ENCODE results near the gene ACTG1. TPM values are rescaled to one million over a fixed set of nuclear protein-coding genes. Genes with fewer than 3 reads are reported as not detected.

The ACTG1 gene
- total RNA-seq, 4 donors from 2014 or later: 1,168 to 4,304 (median 2,945) TPM

GRCh38 chr17:81511804-81512561 is 616 bp downstream of the ACTG1 start:
- no peaks in the 10 kb centered on the region for H3K9me3 ChIP-seq
- TF ChIP-seq POLR2A (IDR thresholded peaks at IDR 0.05) (no peak), CTCF (IDR thresholded peaks at IDR 0.05) (no peak)
- 0 to 1% methylated on average over 16 to 29 of the region's 62 CpGs for WGBS, 2 donors
- intact Hi-C loops (cut with DNase I): loop anchor here (2.0 kb wide), 1 partner anchor 115 kb away; no protein-coding TSS in a partner anchor
- H3K27ac ChIP-seq: peak overlapping the region; percentile 99 to 100 (median 99)
- H3K4me1 ChIP-seq: peaks cover 39 to 42% of the 10 kb centered on the region in 2 donors
- peaks cover 28 to 31% of the 10 kb centered on the region in 2 donors for H3K36me3 ChIP-seq
- no peak for DNase-seq
- H3K27me3 ChIP-seq: no peaks in the 10 kb centered on the region
- H3K4me3 ChIP-seq (replicated peaks in 1 of 3): peak overlapping the region; percentile 92 to 97 (median 96)

DNA sequence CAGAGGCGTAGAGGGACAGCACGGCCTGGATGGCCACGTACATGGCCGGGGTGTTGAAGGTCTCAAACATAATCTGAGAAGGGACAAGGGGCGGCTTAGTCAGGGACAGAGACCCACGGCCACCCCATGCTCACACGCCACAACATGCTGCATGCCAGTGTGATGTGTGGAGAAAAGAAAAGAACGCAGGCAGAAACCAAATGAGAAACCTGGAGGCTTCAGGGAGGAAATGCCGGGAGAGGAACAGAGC is 1.1 kb downstream of the ACTG1 start:
- intact Hi-C loops (cut with DNase I): loop anchor here (2.0 kb wide), 1 partner anchor 115 kb away; no protein-coding TSS in a partner anchor
- H3K27ac ChIP-seq: peak overlapping the region; percentile 99 to 100 (median 99)
- WGBS, 2 donors: 2% methylated on average over 9 of the region's 9 CpGs
- TF ChIP-seq CTCF (IDR thresholded peaks at IDR 0.05): no peak
- TF ChIP-seq POLR2A (IDR thresholded peaks at IDR 0.05): no peak
- H3K9me3 ChIP-seq: no peaks in the 10 kb centered on the region
- peak overlapping the region; percentile 92 to 97 (median 96) for H3K4me3 ChIP-seq (replicated peaks in 1 of 3)
- no peaks in the 10 kb centered on the region for H3K27me3 ChIP-seq
- H3K36me3 ChIP-seq: peaks cover 28 to 31% of the 10 kb centered on the region in 2 donors
- DNase-seq: no peak
- peaks cover 34 to 42% of the 10 kb centered on the region in 2 donors for H3K4me1 ChIP-seq

GRCh38 chr17:81510785-81511553 is 1.6 kb downstream of the ACTG1 start:
- Histone ChIP-seq H3K27me3 (no peaks in the 10 kb centered on the region), H3K4me1 (peaks cover 29 to 41% of the 10 kb centered on the region in 2 donors), H3K36me3 (peaks cover 28 to 31% of the 10 kb centered on the region in 2 donors), H3K4me3 (replicated peaks in 1 of 3) (peak overlapping the region; percentile 92 to 97 (median 96)), H3K9me3 (no peaks in the 10 kb centered on the region), H3K27ac (peak overlapping the region; percentile 99 to 100 (median 99))
- peak in 1 of 2 donors; percentile 26 for DNase-seq
- WGBS, 2 donors: 1% methylated on average over 22 to 33 of the region's 48 CpGs
- intact Hi-C loops (cut with DNase I): loop anchor here (2.0 kb wide), 1 partner anchor 114 kb away; no protein-coding TSS in a partner anchor
- TF ChIP-seq POLR2A (IDR thresholded peaks at IDR 0.05) (peak in 1 of 2 donors; percentile 7), CTCF (IDR thresholded peaks at IDR 0.05) (no peak)

GRCh38 chr17:81509972-81510784 is 2.4 kb downstream of the ACTG1 start:
- intact Hi-C loops (cut with DNase I): loop anchor here (2.0 kb wide), 1 partner anchor 113 kb away; no protein-coding TSS in a partner anchor
- Histone ChIP-seq H3K27me3 (no peaks in the 10 kb centered on the region), H3K4me1 (peaks cover 22 to 34% of the 10 kb centered on the region in 2 donors), H3K9me3 (no peaks in the 10 kb centered on the region), H3K36me3 (peaks cover 28 to 31% of the 10 kb centered on the region in 2 donors), H3K27ac (peak overlapping the region; percentile 99 to 100 (median 99)), H3K4me3 (replicated peaks in 1 of 3) (peak overlapping the region; percentile 92 to 97 (median 96))
- 6 to 10% methylated on average over 15 to 22 of the region's 22 CpGs for WGBS, 2 donors
- TF ChIP-seq POLR2A (IDR thresholded peaks at IDR 0.05): no peak
- no peak for DNase-seq

Measured in thyroid gland (tissue), 4 donors.